ENCODE results near the gene CALD1. TPM values are rescaled to one million over a fixed set of nuclear protein-coding genes. Genes with fewer than 3 reads are reported as not detected.

CALD1 gene
- total RNA-seq, 4 donors from 2014 or later, result 1,513 to 2,575 (median 1,808) TPM

DNA sequence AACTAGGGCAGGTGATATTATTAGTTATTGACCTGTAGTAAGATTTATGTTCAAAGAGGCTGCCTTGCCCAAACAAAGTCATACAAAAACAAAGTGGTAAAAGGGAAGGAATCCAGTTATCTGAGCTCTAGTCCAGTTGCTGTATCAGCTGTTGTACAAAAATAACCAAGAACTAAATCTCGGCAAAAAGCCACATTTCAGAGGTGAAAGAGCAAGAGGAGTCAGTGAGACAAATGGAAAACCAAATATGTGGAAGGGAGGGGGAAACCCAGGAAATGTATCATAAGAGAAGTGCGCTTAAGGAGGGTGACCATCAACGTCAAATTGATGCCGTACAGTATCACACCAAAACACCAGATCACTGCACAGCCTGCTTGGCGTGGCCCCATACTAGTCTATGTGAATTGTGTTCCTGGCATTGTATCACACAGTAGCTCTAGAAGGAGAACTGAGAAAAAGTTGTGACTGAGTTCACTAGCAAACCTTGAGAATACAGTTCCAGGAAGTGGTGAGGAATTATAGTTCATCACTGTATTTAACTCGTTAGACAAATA lies 213.3 kb downstream of the CALD1 start:
- no peak for TF ChIP-seq EP300 (IDR thresholded peaks at IDR 0.05)
- peak; percentile 66 for TF ChIP-seq POLR2AphosphoS5 (IDR thresholded peaks at IDR 0.05)
- ATAC-seq, result peak; percentile 31
- WGBS, 2 donors (ENCODE audit: low coverage in 1 of 2), result 27 to 52% methylated on average over 6 of the region's 6 CpGs
- Histone ChIP-seq H3K36me3 (peaks cover 0 to 16% of the 10 kb centered on the region in 2 donors), H3K9me3 (no peaks in the 10 kb centered on the region), H3K4me1 (peaks cover 15 to 98% (median 19%) of the 10 kb centered on the region in 3 donors), H3K27ac (peak overlapping the region; percentile 48 to 68 (median 59)), H3K4me3 (no peak overlapping the region), H3K27me3 (no peaks in the 10 kb centered on the region)

DNA sequence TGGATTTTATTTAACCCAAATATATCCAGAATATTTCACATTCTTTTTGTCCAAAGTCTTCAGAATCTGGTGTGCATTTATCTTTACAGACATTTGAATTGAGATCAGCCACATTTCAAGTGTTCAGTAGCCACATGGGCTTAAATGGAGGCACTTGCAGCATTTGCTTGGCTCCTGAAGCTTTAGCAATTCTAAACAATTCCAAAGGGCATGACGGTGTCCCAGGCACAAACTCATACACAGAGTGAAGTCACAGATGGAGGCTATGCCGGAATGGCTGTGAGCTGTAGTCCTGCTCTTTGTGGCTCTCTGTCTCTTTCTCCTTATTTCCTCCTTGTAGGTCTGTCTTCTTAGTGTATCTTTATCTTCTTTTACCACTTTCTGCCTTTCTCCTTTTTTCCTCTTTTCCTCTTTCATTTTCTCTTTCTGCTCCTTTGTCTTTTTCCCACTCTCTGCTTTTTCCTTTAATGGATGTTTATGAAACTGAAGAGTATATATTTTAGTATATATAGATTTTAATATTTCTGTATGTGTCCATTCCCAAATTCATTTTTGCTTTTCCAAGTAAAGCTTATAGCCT lies 214.5 kb downstream of the CALD1 start:
- Histone ChIP-seq H3K27ac (peak overlapping the region in 2 of 4 donors; percentile 51 to 68), H3K27me3 (no peaks in the 10 kb centered on the region), H3K36me3 (peaks cover 0 to 16% of the 10 kb centered on the region in 2 donors), H3K4me1 (peaks cover 15 to 90% (median 19%) of the 10 kb centered on the region in 3 donors), H3K4me3 (no peak overlapping the region), H3K9me3 (no peaks in the 10 kb centered on the region)
- WGBS, 2 donors (ENCODE audit: low coverage in 1 of 2), result 69 to 85% methylated on average over 2 of the region's 2 CpGs
- no peak for TF ChIP-seq EP300 (IDR thresholded peaks at IDR 0.05)
- no peak for TF ChIP-seq POLR2A (IDR thresholded peaks at IDR 0.05)
- ATAC-seq, result no peak

DNA sequence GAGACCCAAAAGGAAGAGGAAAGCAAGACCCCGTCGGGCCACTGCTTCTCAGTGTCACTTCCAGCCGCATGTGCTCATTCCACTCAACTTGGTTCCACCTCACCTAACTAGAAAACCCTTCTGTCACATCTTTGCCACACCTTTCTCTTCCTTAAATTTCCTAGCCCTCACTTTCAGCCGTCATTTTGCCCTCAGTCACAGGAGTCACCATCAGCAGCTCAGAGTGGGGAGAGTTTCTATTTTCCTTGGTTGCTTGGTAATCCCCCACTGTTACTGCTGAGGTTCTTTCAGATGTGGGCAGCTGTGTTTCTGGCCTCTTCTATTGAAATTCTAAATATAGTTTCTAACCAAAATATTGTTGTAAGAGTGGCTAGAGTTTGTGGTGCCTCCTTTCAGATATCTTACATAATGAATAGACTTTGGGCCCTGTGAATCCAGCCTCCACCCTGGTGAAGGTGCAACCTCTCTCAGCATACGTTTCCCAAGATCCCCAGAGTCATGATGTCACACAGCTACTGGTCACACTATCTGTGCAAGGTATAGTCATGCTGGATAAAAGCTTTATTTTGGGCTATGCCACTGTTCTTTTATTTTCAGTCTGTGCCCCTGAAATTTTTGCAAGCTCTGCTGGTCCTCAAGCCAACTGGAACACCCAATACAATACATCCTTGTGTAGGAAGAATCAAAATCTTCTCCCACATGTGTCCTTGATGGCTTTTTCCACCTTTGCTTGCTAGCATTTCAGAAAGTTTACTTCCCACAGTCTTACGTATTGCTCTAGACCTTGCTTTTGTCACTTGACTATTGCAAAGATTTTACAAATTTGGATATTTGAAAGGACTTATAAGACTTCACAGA lies 216.0 kb downstream of the CALD1 start:
- 32% methylated on average over 5 to 6 of the region's 6 CpGs for WGBS, 2 donors (ENCODE audit: low coverage in 1 of 2)
- no peak for ATAC-seq
- H3K4me1 ChIP-seq, result peaks cover 15 to 76% (median 19%) of the 10 kb centered on the region in 3 donors

DNA sequence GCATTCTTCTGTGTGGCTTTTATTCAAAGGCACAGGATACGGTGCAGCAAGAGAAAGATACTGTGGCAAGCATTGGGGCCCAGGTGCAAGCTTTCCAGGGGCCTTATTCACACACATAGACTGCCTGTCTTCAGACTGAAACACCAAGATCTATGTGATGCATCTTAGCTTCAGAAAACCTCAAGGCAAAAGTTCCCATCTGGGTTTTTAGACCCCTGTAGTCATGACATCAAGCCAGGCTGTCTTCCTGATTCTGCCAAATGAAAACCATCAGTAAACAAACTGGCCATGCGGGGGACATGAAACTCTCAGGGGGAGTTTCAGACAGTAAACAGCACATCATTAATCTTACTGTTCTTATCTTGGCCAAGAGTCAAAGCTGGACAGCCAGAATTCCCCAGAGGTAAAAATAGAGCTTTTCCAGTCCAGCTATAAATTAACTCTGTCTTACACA lies 216.7 kb downstream of the CALD1 start:
- whole genome bisulfite sequencing, 2 donors (ENCODE audit: low coverage in 1 of 2), result 23 to 29% methylated on average over 2 of the region's 2 CpGs
- no peak for ATAC-seq
- Histone ChIP-seq H3K27me3 (no peaks in the 10 kb centered on the region), H3K4me3 (no peak overlapping the region), H3K27ac (peak overlapping the region in 3 of 4 donors; percentile 56 to 68 (median 64)), H3K4me1 (peaks cover 12 to 70% (median 19%) of the 10 kb centered on the region in 3 donors), H3K36me3 (peaks cover 0 to 16% of the 10 kb centered on the region in 2 donors), H3K9me3 (no peaks in the 10 kb centered on the region)
- TF ChIP-seq POLR2A (IDR thresholded peaks at IDR 0.05), result no peak
- no peak for TF ChIP-seq POLR2AphosphoS5 (IDR thresholded peaks at IDR 0.05)
- TF ChIP-seq EP300 (IDR thresholded peaks at IDR 0.05), result no peak
- TF ChIP-seq, protein P1, sequence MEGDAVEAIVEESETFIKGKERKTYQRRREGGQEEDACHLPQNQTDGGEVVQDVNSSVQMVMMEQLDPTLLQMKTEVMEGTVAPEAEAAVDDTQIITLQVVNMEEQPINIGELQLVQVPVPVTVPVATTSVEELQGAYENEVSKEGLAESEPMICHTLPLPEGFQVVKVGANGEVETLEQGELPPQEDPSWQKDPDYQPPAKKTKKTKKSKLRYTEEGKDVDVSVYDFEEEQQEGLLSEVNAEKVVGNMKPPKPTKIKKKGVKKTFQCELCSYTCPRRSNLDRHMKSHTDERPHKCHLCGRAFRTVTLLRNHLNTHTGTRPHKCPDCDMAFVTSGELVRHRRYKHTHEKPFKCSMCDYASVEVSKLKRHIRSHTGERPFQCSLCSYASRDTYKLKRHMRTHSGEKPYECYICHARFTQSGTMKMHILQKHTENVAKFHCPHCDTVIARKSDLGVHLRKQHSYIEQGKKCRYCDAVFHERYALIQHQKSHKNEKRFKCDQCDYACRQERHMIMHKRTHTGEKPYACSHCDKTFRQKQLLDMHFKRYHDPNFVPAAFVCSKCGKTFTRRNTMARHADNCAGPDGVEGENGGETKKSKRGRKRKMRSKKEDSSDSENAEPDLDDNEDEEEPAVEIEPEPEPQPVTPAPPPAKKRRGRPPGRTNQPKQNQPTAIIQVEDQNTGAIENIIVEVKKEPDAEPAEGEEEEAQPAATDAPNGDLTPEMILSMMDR (IDR thresholded peaks at IDR 0.05), result no peak

More for the DNA sequence above, 216.0 kb downstream of the CALD1 start:
- Histone ChIP-seq H3K27me3 (no peaks in the 10 kb centered on the region), H3K36me3 (peaks cover 0 to 16% of the 10 kb centered on the region in 2 donors), H3K9me3 (no peaks in the 10 kb centered on the region), H3K4me3 (no peak overlapping the region), H3K27ac (peak overlapping the region; percentile 56 to 68 (median 64))
- no peak for TF ChIP-seq POLR2A (IDR thresholded peaks at IDR 0.05)
- no peak for TF ChIP-seq EP300 (IDR thresholded peaks at IDR 0.05)
- TF ChIP-seq POLR2AphosphoS5 (IDR thresholded peaks at IDR 0.05), result no peak
- TF ChIP-seq, protein P1 (IDR thresholded peaks at IDR 0.05), result no peak

DNA sequence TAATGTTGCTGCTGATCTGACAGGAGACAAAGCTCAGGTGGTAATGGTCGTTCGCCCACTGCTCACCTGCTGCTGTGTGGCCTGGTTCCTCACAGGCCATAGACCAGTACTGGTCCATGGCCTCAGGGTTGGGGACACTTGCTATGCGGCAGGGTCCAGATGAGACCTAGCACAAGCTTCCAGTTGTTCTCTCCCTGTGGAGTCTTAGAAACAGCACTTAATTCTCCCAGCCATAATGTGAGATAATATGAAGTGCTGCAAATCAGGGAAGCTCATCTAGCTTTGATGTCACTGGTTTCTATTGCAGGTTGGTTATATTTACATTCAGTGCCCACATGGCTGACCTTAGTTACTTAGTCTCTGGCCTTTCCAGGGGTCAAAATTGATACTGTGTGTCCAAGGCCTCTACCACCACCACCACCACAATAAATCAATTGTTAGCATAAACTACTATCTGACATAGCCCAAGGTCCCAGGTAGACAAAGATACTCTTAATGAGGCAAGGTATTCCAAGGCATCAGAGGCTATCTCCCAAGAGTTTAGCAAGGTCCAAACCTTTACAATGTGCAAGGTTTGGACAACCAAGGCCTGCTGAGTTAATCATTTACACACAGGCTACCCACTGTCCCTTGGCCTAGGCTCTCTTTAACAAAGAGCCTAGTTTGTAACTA lies 217.9 kb downstream of the CALD1 start:
- H3K9me3 ChIP-seq, result no peaks in the 10 kb centered on the region
- H3K36me3 ChIP-seq, result peaks cover 0 to 16% of the 10 kb centered on the region in 2 donors
- H3K27ac ChIP-seq, result peak overlapping the region in 2 of 4 donors; percentile 1 to 68
- TF ChIP-seq POLR2A (IDR thresholded peaks at IDR 0.05) (no peak), EP300 (IDR thresholded peaks at IDR 0.05) (no peak), POLR2AphosphoS5 (IDR thresholded peaks at IDR 0.05) (no peak)
- TF ChIP-seq, protein P1 (IDR thresholded peaks at IDR 0.05), result no peak
- H3K4me3 ChIP-seq, result no peak overlapping the region
- 83% methylated on average over 2 of the region's 3 CpGs; no CpG with 5 or more reads in 1 of the 2 donors for WGBS, 2 donors (ENCODE audit: low coverage in 1 of 2)
- no peak for ATAC-seq
- no peaks in the 10 kb centered on the region for H3K27me3 ChIP-seq
- peaks cover 8 to 57% (median 13%) of the 10 kb centered on the region in 3 donors for H3K4me1 ChIP-seq
